ENCODE results near the gene ELOVL1. TPM values are rescaled to one million over a fixed set of nuclear protein-coding genes. Genes with fewer than 3 reads are reported as not detected.

Gene ELOVL1
- total RNA-seq, 2 donors from 2014 or later: 24.3 to 41.4 TPM

DNA sequence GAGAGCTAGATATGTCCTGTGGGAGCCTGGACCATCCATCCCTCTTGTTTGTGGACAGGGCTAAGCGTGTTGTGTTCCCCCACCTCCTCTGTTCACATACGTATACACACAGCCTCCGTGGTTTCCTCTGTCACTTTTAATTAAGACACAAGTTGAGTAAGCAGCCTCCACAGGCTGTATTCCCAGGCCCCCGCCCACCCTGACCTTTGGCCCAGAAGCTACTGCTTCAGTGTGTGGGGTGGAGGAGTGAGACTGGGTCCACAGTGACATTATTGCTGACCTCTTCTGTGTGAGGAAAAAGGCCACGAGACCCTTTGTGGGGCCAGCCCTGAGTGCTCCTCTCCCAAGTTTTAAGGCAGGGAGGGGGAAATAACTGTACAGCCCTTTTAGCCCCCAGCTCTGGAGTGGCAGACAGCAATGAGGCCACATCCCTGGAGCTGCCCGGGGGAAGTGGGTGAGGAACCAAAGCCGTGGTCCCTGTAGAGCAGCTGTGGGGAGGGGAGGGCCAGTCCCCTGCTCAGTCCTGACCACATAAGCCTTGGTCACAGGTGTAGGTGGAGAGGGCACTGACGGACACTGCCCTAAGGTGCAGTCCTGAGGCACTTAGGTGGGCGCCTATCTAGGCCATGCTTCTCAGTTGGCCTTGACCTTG, 4.4 kb downstream of the ELOVL1 start:
- TF ChIP-seq, protein P1, sequence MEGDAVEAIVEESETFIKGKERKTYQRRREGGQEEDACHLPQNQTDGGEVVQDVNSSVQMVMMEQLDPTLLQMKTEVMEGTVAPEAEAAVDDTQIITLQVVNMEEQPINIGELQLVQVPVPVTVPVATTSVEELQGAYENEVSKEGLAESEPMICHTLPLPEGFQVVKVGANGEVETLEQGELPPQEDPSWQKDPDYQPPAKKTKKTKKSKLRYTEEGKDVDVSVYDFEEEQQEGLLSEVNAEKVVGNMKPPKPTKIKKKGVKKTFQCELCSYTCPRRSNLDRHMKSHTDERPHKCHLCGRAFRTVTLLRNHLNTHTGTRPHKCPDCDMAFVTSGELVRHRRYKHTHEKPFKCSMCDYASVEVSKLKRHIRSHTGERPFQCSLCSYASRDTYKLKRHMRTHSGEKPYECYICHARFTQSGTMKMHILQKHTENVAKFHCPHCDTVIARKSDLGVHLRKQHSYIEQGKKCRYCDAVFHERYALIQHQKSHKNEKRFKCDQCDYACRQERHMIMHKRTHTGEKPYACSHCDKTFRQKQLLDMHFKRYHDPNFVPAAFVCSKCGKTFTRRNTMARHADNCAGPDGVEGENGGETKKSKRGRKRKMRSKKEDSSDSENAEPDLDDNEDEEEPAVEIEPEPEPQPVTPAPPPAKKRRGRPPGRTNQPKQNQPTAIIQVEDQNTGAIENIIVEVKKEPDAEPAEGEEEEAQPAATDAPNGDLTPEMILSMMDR (IDR thresholded peaks at IDR 0.05): no peak
- Histone ChIP-seq H3K36me3 (peaks cover 37% of the 10 kb centered on the region), H3K4me1 (peaks cover 0 to 31% of the 10 kb centered on the region in 2 donors), H3K27me3 (no peaks in the 10 kb centered on the region), H3K27ac (no peak overlapping the region), H3K9me3 (no peaks in the 10 kb centered on the region), H3K4me3 (no peak overlapping the region)
- DNase-seq (ENCODE audit: low spot score): no peak

DNA sequence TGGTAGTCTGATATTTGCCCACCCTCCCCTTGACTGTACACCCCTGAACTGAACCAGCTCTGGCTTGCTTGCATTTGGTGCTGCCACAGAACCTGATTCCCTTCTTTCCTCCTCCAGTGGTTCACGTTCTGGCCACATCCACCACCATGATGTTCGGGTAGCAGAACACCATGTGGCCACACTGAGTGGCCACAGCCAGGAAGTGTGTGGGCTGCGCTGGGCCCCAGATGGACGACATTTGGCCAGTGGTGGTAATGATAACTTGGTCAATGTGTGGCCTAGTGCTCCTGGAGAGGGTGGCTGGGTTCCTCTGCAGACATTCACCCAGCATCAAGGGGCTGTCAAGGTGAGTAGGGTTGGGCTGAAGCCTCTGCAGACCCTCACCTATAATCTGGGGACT, 7.2 kb downstream of the ELOVL1 start:
- Histone ChIP-seq H3K36me3 (peaks cover 37% of the 10 kb centered on the region), H3K27ac (no peak overlapping the region), H3K27me3 (no peaks in the 10 kb centered on the region), H3K4me3 (no peak overlapping the region), H3K9me3 (no peaks in the 10 kb centered on the region), H3K4me1 (peaks cover 0 to 17% of the 10 kb centered on the region in 2 donors)
- TF ChIP-seq, protein P1 (IDR thresholded peaks at IDR 0.05): no peak
- no peak for DNase-seq (ENCODE audit: low spot score)

DNA sequence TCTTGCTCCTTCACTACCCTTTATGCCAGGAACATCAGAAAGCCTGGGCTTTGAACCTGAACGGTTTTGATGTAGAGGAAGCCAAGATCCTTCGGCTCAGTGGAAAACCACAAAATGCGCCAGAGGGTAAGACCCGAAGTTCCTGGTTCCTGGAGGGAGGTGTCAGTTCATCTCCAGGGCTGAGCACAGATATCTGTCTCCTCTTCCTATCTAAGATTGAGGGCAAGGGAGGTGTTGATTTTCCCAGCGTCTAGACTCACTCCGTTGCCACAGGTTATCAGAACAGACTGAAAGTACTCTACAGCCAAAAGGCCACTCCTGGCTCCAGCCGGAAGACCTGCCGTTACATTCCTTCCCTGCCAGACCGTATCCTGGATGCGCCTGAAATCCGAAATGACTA, 8.1 kb downstream of the ELOVL1 start:
- Histone ChIP-seq H3K4me1 (peaks cover 0 to 14% of the 10 kb centered on the region in 2 donors), H3K27ac (no peak overlapping the region), H3K4me3 (peak overlapping the region in 1 of 2 donors; percentile 73), H3K9me3 (no peaks in the 10 kb centered on the region), H3K27me3 (no peaks in the 10 kb centered on the region), H3K36me3 (peaks cover 30% of the 10 kb centered on the region)
- TF ChIP-seq, protein P1 (IDR thresholded peaks at IDR 0.05): no peak
- DNase-seq (ENCODE audit: low spot score): no peak

DNA sequence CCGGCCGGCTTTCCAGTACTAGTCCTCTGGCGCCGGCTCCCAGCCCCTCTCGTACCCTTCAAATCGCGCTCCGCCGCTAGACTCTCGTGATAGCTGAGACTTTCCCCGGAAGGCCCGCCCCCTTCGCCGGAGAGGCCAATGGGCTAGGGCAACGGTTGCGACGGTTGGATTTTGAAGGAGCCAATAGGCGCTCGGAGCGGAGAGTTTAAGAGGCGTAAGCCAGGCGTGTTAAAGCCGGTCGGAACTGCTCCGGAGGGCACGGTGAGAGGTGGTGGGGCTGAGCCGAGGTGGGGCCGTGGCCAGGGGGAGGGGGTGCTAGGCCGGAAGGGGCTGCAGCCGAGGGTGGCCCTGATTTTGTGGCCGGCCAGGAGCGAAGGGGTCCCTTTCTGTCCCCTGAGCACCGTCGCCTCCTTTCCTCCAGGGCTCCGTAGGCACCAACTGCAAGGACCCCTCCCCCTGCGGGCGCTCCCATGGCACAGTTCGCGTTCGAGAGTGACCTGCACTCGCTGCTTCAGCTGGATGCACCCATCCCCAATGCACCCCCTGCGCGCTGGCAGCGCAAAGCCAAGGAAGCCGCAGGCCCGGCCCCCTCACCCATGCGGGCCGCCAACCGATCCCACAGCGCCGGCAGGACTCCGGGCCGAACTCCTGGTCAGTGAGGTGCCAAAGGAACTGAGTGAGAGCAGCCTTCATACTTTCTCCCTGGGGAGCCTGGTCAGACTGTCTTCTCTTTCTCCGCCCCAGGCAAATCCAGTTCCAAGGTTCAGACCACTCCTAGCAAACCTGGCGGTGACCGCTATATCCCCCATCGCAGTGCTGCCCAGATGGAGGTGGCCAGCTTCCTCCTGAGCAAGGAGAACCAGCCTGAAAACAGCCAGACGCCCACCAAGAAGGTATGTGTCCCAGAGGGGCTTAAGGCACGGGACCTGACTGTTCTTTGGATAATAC, 8.8 kb downstream of the ELOVL1 start, which contains the start of gene CDC20:
Gene CDC20 (plus strand): TSS at position 236 of the 948 bp plus-strand sequence. CDS start 235 bp downstream, at position 471.
- TF ChIP-seq, protein P1 (IDR thresholded peaks at IDR 0.05): no peak
- H3K36me3 ChIP-seq: peaks cover 23% of the 10 kb centered on the region
- peaks cover 0 to 14% of the 10 kb centered on the region in 2 donors for H3K4me1 ChIP-seq
- peak within 1 kb of the TSS; percentile 63 to 73 for H3K4me3 ChIP-seq
- H3K9me3 ChIP-seq: no peaks in the 10 kb centered on the region
- H3K27ac ChIP-seq: peak within 1 kb of the TSS; percentile 90 to 95
- peak; percentile 99 for DNase-seq (ENCODE audit: low spot score)
- no peaks in the 10 kb centered on the region for H3K27me3 ChIP-seq

DNA sequence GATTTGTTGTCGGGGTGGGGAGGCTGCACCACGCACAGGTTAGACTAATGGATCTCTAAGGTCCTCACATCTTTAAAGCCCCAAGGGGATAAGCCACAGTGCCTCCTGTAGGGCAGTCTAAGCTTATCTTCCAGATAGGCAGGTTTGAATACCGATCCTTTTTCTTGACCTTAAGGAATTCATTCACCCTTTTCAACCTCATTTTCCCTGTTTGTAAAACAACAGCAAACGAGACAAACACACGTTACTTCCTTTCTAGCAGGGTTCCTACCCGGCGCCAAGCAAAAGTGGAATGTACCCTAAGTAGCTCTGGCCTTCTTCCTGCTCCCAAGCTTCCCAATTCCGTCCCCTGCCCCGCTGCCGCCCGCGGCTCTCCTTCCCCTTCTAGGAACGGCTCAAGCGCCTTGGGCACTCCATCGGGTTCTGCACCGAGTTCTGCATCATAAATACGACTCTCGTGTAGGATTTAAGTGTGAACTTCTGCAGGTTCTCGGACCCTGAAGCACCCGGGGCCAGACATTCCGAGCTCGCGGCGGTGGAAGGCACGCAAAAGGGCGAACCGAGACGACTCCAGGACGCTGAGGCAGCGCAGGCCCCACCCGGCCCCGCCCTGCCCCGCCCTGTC, 9.6 kb downstream of the ELOVL1 start:
- Histone ChIP-seq H3K9me3 (no peaks in the 10 kb centered on the region), H3K4me3 (peak overlapping the region; percentile 63 to 73), H3K27ac (peak overlapping the region; percentile 90 to 95), H3K4me1 (peaks cover 0 to 14% of the 10 kb centered on the region in 2 donors), H3K36me3 (peaks cover 16% of the 10 kb centered on the region), H3K27me3 (no peaks in the 10 kb centered on the region)
- no peak for DNase-seq (ENCODE audit: low spot score)
- TF ChIP-seq, protein P1 (IDR thresholded peaks at IDR 0.05): peak in 1 of 2 donors; percentile 44

Measured in right atrium auricular region (tissue), 2 donors.